Memory B cell (primary cell): ENCODE results near the gene GPC2.

Experiments used
- ATAC-seq: fragments of 150-1000 bp; cut with Tn5 transposase; 2 replicates; pipeline ENCODE4 v1.10.0; 2021; ENCODE audit warnings: low read depth, mild to moderate bottlenecking, moderate library complexity
- DNase-seq, 2 donors: peaks; one replicate each; pipeline ENCODE4 v3.0.0; 2022; ENCODE audit warnings: low spot score in 2 of 2
- H3K27ac Mint-ChIP-seq: one replicate; pipeline ENCODE4 v1.8.0; 2022; ENCODE audit warnings: mild to moderate bottlenecking, moderate library complexity, mixed read lengths
- H3K27me3 Mint-ChIP-seq: one replicate; pipeline ENCODE4 v1.8.0; 2022; ENCODE audit warnings: mixed read lengths
- H3K36me3 Mint-ChIP-seq: one replicate; pipeline ENCODE4 v1.8.0; 2022; ENCODE audit warnings: mild to moderate bottlenecking, mixed read lengths
- H3K4me1 Mint-ChIP-seq: one replicate; pipeline ENCODE4 v1.8.0; 2022; ENCODE audit warnings: mixed read lengths
- H3K4me3 Mint-ChIP-seq: one replicate; pipeline ENCODE4 v1.8.0; 2022; ENCODE audit warnings: mild to moderate bottlenecking, moderate library complexity, mixed read lengths
- H3K9me3 Mint-ChIP-seq: one replicate; pipeline ENCODE4 v1.8.0; 2022; ENCODE audit warnings: mixed read lengths

The GPC2 gene

DNA sequence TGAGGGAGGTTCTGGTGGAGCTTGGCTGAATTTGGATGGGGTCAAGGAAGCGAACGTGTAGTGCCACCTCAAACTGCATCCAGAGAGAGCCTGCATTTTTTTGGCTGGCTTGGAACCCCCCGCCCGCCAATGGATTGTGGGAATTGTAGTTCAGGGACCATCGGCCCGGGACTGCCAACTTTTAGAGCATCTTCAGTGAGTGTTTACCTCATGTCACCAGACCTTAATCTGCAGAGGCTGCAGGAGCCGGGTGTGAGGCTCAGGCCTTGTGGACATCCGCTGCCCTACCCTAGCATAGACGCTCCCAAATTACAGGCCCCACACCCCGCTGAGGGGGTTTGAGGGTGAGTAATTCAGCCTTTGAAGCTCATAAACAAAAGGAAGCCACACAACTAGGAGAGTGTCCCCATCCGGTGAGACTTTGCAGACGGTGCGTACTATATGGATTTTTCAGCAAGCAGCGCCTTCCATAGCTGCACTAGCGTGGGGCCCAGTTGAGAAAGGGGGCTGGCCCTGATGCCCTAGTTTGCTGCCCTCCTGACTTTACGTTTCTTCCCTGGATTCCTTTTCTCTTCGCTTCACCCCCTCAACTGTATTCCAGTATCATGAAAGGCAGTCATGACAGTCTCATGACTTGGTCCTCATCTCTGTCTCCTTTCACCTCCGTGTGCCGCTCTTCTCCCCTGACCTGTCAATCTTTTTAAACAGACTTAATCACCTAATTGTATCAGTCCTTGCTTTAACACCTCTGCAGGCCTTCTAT, 57.0 kb downstream of the GPC2 start:
- DNase-seq (peak in 1 of 2 donors; percentile 50), ATAC-seq (peak; percentile 46)
- Mint-ChIP-seq H3K27ac (peak overlapping the region; percentile 98), H3K4me3 (peak overlapping the region; percentile 95), H3K36me3 (peaks cover 8% of the 10 kb centered on the region), H3K4me1 (peaks cover 28% of the 10 kb centered on the region), H3K9me3 (no peaks in the 10 kb centered on the region), H3K27me3 (no peaks in the 10 kb centered on the region)
